Measurements from ENCODE around the gene PIGK.

GRCh38 chr1:77103486-77103885, 115.7 kb downstream of the PIGK start:
- TF ChIP-seq PKNOX1 (IDR thresholded peaks at IDR 0.05), result no peak
- no peak for TF ChIP-seq ZNF384 (IDR thresholded peaks at IDR 0.05)

Data from HEK293T (cell line).